ENCODE data around the gene GRAMD2A.

Gene GRAMD2A

DNA sequence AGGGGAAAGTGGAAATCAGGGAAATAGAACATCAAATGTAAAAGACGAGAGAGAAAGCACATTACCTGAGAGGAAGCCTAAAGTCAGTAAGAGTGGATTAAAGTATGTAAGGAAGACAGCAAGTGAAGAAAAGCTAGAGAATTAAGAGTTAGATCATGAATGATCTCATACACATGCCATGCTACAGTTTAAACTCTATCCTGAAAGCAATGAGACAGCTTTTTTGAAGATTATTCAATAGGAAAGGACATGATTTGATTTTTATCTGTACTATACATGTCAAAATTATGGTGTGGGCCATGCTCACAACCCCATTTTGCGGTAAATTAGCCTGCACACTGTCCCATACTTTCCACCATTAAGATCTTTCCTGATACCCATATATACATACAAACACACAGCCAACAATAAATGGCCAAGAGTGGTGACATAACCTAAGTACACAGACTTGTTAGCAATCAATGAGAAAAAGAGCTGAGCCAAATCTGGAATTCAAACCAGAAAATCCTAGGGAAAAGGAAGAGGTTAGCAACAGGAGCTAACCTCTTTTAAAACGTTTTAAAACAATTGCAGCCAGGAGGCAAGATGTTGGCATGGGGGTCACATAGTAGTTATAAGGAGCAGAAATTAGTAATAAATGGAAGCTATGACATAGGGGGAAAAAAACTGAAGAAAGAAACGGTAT is 84.1 kb downstream of the GRAMD2A start:
- H3K4me3 ChIP-seq (replicated peaks in 1 of 2; ENCODE audit: low read depth in 2 of 2, low read length in 2 of 2): no peak overlapping the region
- peak in 1 of 2 donors; percentile 6 for DNase-seq (ENCODE audit: low read depth in 2 of 2)
- TF ChIP-seq, protein P1, sequence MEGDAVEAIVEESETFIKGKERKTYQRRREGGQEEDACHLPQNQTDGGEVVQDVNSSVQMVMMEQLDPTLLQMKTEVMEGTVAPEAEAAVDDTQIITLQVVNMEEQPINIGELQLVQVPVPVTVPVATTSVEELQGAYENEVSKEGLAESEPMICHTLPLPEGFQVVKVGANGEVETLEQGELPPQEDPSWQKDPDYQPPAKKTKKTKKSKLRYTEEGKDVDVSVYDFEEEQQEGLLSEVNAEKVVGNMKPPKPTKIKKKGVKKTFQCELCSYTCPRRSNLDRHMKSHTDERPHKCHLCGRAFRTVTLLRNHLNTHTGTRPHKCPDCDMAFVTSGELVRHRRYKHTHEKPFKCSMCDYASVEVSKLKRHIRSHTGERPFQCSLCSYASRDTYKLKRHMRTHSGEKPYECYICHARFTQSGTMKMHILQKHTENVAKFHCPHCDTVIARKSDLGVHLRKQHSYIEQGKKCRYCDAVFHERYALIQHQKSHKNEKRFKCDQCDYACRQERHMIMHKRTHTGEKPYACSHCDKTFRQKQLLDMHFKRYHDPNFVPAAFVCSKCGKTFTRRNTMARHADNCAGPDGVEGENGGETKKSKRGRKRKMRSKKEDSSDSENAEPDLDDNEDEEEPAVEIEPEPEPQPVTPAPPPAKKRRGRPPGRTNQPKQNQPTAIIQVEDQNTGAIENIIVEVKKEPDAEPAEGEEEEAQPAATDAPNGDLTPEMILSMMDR (IDR thresholded peaks at IDR 0.05; ENCODE audit: low read depth, low read length): no peak

DNA sequence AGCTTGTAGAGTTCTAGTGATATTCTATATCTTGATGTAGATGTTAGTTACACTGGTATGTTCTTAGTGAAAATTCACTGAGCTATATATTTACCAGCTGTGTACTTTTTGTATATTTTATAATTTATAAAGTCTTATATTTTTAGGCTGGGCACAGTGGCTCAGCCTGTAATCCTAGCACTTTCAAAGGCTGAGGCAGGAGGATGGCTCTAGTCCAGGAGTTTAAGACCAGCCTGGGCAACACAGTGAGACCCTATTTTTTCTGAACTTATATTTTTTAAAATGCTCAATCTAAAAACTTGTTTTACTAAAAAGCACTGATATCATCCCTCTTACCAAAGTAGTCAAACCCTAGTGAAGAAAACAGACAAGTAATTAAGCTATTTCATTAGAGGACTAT is 84.8 kb downstream of the GRAMD2A start:
- no peak for DNase-seq (ENCODE audit: low read depth in 2 of 2)
- no peak overlapping the region for H3K4me3 ChIP-seq (replicated peaks in 1 of 2; ENCODE audit: low read depth in 2 of 2, low read length in 2 of 2)
- TF ChIP-seq, protein P1 (IDR thresholded peaks at IDR 0.05; ENCODE audit: low read depth, low read length): no peak

DNA sequence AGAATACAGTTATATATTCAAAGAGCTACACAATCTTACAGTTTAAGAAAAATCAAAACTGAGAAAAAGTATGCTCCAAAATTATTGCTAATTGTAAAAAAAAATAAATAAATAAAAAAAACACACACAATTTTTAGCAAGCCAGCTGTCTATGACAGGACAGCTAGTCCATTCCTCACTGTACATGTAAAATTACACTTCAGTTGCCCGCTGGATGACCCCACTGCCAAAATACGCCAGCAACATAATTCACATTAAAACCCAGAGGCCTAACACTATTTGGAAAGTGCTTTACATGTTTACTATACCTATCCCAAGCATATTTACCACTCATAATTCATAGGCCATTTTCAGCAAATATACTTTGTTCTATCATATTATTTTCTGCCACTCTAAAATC is 85.5 kb downstream of the GRAMD2A start:
- H3K4me3 ChIP-seq (replicated peaks in 1 of 2; ENCODE audit: low read depth in 2 of 2, low read length in 2 of 2): no peak overlapping the region
- TF ChIP-seq, protein P1 (IDR thresholded peaks at IDR 0.05; ENCODE audit: low read depth, low read length): no peak
- DNase-seq (ENCODE audit: low read depth in 2 of 2): peak; percentile 16 to 27

GRCh38 chr15:72110355-72110754 is 87.2 kb downstream of the GRAMD2A start:
- TF ChIP-seq, protein P1 (IDR thresholded peaks at IDR 0.05; ENCODE audit: low read depth, low read length): no peak
- no peak for DNase-seq (ENCODE audit: low read depth in 2 of 2)
- no peak overlapping the region for H3K4me3 ChIP-seq (replicated peaks in 1 of 2; ENCODE audit: low read depth in 2 of 2, low read length in 2 of 2)

Measured in cardiac fibroblast (primary cell).